Measurements from ENCODE around the gene CAMK1D. TPM values are rescaled to one million over a fixed set of nuclear protein-coding genes. Genes with fewer than 3 reads are reported as not detected.

CAMK1D gene
- total and polyA plus RNA-seq, 2 of the 8 experiments (the other 6 are each of a cell fraction or from before 2014, with no cell fraction given): 3.5 to 10.6 TPM

GRCh38 chr10:12637649-12638048 lies 288.3 kb downstream of the CAMK1D start:
- no peak overlapping the region for H2AK5ac ChIP-seq (ENCODE audit: low read depth, low read length)
- H4K20me1 ChIP-seq (replicated peaks in 1 of 2; ENCODE audit: control insufficient read depth in 1 of 2, insufficient read depth in 2 of 2, low read length in 2 of 2): no peaks in the 10 kb centered on the region
- no peak overlapping the region for H3K14ac ChIP-seq (ENCODE audit: insufficient read length)
- no peak overlapping the region for H3K27ac ChIP-seq (ENCODE audit: low read depth, low read length)
- no peaks in the 10 kb centered on the region for H3K36me3 ChIP-seq (ENCODE audit: control insufficient read depth in 2 of 4, insufficient read depth in 4 of 4, low read length in 3 of 4)
- no peak overlapping the region for H2BK20ac ChIP-seq (ENCODE audit: low read length)
- no peak overlapping the region for H3K4ac ChIP-seq (replicated peaks; ENCODE audit: insufficient read length, low read depth, low read length)
- H3K56ac ChIP-seq (replicated peaks; ENCODE audit: insufficient read length, low read depth, low read length): no peak overlapping the region
- CTCF ChIA-PET (ENCODE audit: partially characterized antibody): interaction anchor here (0.6 to 4.0 kb wide), 3 partner anchors 19 to 437 kb away, joined by 3 to 24 read pairs (median 5); no protein-coding TSS in a partner anchor
- no peak overlapping the region for H3K23ac ChIP-seq (ENCODE audit: insufficient read length)
- H3K23me2 ChIP-seq (ENCODE audit: low read depth, low read length): 0 out of 2 replicates have a peak, but pooled peaks cover 3% of the 10 kb centered on the region
- H3K18ac ChIP-seq (ENCODE audit: extremely low read depth, low read length): no peak overlapping the region
- TF ChIP-seq CHD2 (IDR thresholded peaks at IDR 0.05; ENCODE audit: low read length) (no peak), SIRT6 (IDR thresholded peaks at IDR 0.05; ENCODE audit: low read length) (no peak)
- no peak overlapping the region for H3K9ac ChIP-seq (replicated peaks in 1 of 4; ENCODE audit: extremely low read depth in 1 of 4, low read depth in 3 of 4, low read length in 3 of 4)
- no peak for FAIRE-seq
- POLR2A ChIA-PET (ENCODE audit: partially characterized antibody): no interaction called here
- no peaks in the 10 kb centered on the region for H3K79me2 ChIP-seq (ENCODE audit: control insufficient read depth in 1 of 2, insufficient read depth in 2 of 2, low read length in 2 of 2)
- no peaks in the 10 kb centered on the region; the same call in 1 of the 2 replicates for H3K79me1 ChIP-seq (ENCODE audit: low read depth, low read length)
- peak overlapping the region; percentile 95; the same call in 1 of the 2 replicates for H2BK12ac ChIP-seq (ENCODE audit: low read depth, low read length)
- no peak overlapping the region for H2BK120ac ChIP-seq (replicated peaks; ENCODE audit: low read depth, low read length)
- DNase-seq (ENCODE audit: low read depth in 1 of 2, low spot score in 2 of 2): no peak
- no peak overlapping the region for H3K4me3 ChIP-seq (ENCODE audit: extremely low read depth in 1 of 4, insufficient read depth in 2 of 4, low read depth in 3 of 4, low read length in 4 of 4)
- H4K91ac ChIP-seq (replicated peaks; ENCODE audit: insufficient read length, low read length): peak overlapping the region; percentile 16
- no peak overlapping the region; the same call in 1 of the 2 replicates for H4K8ac ChIP-seq (ENCODE audit: extremely low read depth, insufficient read depth, low read length)
- H3K9me3 ChIP-seq (ENCODE audit: insufficient read depth in 2 of 2, low read depth in 1 of 2, low read length in 1 of 2): no peaks in the 10 kb centered on the region
- H3K4me1 ChIP-seq (replicated peaks in 1 of 4; ENCODE audit: control insufficient read depth in 3 of 4, insufficient read depth in 4 of 4, low read length in 3 of 4): peaks cover 4 to 11% (median 7%) of the 10 kb centered on the region in 4 experiments; a peak in 6 of 7 replicates
- no peak overlapping the region for H2AFZ ChIP-seq (ENCODE audit: low read length)
- no peak overlapping the region for H4K5ac ChIP-seq (ENCODE audit: insufficient read length, low read depth, low read length)
- peak overlapping the region; percentile 6 to 28; a peak in 2 of 4 replicates for H3K4me2 ChIP-seq (ENCODE audit: insufficient read depth in 1 of 2, low read depth in 2 of 2, low read length in 2 of 2)
- WGBS, 2 experiments (ENCODE audit: extremely low coverage in 1 of 2, insufficient coverage in 1 of 2, insufficient read length in 1 of 2, insufficient replicate concordance in 2 of 2, low coverage in 1 of 2, low lambda C conversion rate in 2 of 2, missing lambda C conversion rate in 1 of 2): 87% methylated on average over 8 of the region's 8 CpGs; no CpG with 5 or more reads in 1 of the 2 experiments
- no peak overlapping the region for H2BK15ac ChIP-seq (ENCODE audit: low read length)
- H2BK5ac ChIP-seq (ENCODE audit: low read depth, low read length): 0 out of 2 replicates have a peak overlapping the region, but pooled peaks have one; percentile 75
- H3K27me3 ChIP-seq (replicated peaks in 1 of 4; ENCODE audit: control insufficient read depth in 3 of 4, extremely low read depth in 1 of 4, insufficient read depth in 3 of 4, low read length in 3 of 4): no peaks in the 10 kb centered on the region

Measured in H1 (cell line).